ENCODE results near the gene NANOG.
"Not testable (repeated sequence)": the region's sequence is repeated elsewhere in the genome, so short reads cannot be mapped to it uniquely, and the experiment has no call there.

Gene NANOG

DNA sequence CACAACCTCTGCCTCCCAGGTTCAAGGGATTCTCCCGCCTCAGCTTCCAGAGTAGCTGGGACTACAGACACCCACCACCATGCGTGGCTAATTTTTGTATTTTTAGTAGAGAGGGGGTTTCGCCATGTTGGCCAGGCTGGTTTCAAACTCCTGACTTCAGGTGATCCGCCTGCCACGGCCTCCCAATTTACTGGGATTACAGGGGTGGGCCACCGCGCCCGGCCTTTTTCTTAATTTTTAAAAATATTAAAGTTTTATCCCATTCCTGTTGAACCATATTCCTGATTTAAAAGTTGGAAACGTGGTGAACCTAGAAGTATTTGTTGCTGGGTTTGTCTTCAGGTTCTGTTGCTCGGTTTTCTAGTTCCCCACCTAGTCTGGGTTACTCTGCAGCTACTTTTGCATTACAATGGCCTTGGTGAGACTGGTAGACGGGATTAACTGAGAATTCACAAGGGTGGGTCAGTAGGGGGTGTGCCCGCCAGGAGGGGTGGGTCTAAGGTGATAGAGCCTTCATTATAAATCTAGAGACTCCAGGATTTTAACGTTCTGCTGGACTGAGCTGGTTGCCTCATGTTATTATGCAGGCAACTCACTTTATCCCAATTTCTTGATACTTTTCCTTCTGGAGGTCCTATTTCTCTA is at the start of gene NANOG:
Gene NANOG (plus strand): TSS at position 519 of the 645 bp plus-strand sequence. CDS start 213 bp downstream, outside the sequence.
- DNase-seq = not testable (repeated sequence)

DNA sequence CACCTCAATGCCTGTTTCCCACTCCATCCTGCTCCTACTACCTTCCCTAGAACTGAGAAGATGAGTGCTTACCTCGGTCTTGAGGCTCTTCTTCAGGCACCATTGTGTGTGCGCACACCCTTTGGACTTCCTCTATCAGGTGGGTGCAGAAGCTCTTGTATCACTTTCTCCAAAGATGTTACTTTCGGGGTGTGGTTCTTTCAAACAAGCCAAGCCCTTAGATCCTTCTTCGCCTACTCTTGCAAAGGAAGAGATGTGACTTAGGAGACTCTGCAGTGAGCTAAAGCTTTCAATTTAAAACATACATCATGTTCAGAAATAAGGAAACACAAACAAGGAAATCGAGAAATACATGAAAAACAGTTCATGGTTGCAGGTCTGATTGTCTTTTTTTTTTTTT is 42.0 kb upstream of the NANOG start, which contains the start of gene CLEC4C:
Gene CLEC4C (minus strand): TSS at position 130 of the 400 bp plus-strand sequence. CDS start 27 bp downstream, at position 103.
- DNase-seq = no peak

DNA sequence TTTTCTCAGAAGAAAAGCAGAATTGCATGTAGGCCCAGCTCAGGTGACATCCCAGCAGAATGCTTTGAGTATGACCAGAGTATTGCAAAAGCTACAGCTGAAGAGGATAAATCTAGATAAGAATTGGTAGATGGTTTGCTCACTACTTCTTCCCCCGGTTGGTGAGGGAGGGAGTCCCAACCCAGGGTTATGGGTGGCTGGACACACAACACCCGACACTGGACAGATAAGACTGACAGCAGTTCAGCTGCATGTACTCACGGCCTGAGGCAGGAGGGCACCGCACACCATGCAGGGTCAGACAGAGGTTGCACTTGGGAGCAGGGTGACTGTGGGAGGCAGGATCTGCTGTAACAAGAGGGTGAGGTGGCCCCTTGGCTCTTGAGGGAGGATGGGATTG is 40.4 kb upstream of the NANOG start:
- no peak for DNase-seq

DNA sequence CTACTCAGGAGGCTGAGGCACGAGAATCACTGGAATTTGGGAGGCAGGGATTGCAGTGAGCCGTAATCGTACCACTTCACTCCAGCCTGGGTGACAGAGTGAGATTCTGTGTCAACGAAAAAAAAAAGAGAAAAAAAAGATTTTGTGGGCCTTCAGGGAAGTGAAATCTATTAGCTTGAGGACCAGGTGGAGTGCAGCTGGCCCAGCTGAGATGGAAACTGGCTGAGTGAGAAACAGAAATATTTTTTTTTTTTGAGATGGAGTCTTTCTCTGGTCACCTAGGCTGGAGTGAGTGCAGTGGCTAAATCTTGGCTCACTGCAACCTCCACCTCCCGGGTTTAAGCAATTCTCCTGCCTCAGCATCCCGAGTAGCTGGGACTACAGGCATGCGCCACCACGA is 39.8 kb upstream of the NANOG start:
- DNase-seq = no peak

DNA sequence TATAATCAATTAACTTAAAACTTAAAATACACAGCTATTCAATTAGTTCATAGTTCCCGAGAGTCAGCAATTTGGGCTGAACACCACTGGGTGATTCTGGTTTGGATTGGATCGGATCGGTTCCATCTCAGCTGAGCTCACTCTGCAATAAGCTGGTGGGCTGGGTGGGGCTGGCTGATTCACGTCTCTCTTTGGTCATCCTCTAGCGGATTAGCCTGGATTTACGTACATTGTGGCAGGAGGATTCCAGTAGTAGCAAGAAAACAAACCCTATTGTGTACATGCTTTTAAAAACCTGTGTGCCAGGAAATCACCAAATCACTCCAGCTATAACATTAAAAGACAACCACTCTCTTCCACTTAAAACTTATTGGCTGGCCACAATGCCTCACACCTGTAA is 38.9 kb upstream of the NANOG start:
- no peak for DNase-seq

DNA sequence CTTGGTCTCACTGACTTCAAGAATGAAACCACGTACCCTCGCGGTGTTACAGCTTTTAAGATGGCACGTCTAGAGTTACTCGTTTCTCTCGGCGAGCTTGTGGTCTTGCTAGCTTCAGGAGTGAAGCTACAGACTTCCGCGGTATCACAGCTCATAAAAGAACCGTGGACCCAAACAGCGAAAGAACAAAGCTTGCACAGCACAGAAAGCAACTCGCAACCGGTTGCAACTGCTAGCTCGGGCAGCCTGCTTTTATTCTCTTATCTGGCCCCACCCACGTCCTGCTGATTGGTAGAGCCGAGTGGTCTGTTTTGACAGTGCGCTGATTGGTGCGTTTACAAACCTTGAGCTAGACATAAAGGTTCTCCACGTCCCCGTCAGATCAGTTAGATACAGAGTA is 37.8 kb upstream of the NANOG start:
- no peak for DNase-seq

DNA sequence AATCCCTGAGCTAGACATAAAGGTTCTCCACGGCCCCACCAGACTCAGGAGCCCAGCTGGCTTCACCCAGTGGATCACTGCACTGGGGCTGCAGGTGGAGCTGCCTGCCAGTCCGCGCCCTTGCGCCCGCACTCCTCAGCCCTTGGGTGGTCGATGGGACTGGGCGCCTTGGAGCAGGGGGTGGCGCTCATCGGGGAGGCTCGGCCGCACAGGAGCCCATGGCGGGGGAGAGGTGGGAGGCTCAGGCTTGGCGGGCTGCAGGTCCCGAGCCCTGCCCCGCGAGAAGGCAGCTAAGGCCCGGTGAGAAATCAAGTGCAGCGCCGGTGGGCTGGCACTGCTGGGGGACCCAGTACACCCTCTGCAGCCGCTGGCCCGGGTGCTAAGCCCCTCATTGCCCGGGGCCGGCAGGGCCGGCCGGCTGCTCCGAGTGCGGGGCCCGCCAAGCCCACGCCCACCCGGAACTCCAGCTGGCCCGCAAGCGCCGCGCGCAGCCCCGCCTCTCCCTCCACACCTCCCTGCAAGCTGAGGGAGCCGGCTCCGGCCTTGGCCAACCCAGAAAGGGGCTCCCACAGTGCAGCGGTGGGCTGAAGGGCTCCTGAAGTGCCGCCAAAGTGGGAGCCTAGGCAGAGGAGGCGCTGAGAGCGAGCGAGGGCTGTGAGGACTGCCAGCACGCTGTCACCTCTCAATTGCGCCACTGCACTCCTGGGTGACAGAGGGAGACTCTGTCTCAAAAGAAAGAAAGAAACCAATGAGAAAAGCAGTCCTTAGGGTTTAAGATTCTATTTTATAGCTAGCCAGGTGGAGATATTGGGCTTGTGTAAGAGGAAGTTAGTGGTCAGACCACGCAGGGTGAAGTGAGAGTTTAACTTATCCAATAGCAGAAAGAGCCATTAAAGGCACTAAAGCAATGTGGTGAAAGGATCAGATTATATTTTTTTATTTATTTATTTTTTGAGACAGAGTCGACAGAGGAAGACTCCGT is 37.0 kb upstream of the NANOG start:
- DNase-seq = not testable (repeated sequence)

DNA sequence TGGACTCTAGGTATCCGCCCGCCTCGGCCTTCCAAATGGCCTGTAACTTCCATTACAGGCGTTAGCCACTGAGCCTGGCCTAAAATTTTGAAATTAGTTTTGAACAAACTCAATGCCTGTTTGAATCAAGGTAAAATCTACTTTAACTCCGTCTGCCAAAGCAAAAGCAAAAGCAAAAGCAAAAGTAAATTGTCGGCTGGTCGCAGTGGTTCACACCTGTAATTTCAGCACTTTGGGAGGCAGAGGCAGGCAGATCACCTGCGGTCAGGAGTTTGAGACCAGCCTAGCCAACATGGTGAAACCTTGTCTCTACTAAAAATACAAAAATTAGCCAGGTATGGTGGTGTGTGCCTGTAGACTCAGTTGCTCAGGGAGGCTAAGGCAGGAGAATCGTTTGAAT is 33.5 kb upstream of the NANOG start:
- peak; percentile 39 for DNase-seq

DNA sequence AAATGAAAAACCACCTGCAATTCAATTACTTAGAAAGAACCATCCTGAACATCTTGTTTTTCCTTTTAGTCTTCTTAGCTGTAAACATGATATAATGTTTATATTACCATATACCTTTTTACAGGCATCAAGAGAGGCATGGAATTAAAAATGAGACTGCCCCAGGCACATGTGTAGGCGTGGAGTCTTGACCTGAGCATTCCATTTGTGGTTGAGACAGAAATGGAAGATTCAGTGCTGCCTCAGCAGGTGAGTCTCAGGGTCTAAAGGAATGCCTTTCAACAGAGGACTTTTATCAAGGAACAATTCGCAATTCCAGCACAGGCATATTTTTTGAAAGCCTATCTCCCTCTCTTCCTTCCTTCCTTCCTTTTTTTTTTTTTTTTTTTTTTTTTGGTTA is 32.2 kb upstream of the NANOG start:
- DNase-seq = no peak

DNA sequence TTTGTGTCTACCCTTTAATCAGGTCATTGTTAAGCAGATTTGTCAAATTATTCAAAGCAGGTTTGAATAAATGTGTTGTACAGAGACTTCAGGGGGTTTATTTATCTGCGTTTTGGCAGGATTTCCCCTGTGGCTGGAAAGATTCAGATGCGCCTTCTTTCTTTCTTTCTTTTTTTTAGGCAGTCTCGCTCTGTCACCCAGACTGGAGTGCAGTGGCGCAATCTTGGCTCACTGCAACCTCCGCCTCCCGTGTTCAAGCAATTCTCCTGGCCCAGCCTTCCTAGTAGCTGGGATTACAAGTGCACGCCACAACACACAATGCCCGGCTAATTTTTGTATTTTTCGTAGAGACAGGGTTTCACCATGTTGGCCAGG is 30.4 kb upstream of the NANOG start:
- no peak for DNase-seq

DNA sequence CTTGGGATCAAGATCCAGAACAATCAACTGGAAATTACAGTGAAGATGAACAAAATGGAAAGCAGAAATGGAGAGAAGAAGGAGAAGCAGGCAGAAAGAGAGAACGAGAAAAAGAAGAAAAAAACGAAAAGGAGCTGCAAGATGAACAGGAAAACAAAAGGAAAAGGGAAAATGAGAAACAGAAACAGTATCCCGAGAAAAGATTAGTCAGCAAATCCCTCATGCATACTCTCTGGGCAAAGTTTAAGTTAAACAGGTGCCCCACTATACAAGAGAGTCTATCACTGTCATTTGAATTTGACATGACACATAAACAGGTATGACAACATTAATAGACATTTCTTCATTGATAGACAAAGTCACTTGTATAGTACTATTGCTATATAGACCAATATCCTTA is 19.2 kb upstream of the NANOG start:
- no peak for DNase-seq

DNA sequence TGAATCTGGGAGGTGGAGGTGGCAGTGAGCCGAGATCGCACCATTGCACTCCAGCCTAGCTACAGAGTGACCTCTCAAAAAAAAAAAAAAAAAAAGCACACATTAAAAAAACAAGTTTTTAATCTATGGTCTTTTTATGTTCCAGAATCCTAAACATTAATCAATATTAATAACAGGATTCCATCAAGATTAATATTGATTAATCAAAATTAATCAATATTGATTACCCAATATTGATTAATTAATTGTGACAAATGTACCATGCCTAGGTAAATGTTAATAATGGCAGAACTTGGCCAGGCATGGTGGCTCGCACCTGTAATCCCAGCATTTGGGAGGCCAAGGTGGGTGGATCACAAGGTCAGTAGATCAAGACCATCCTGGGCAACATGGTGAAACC is 7.9 kb upstream of the NANOG start:
- DNase-seq = no peak

DNA sequence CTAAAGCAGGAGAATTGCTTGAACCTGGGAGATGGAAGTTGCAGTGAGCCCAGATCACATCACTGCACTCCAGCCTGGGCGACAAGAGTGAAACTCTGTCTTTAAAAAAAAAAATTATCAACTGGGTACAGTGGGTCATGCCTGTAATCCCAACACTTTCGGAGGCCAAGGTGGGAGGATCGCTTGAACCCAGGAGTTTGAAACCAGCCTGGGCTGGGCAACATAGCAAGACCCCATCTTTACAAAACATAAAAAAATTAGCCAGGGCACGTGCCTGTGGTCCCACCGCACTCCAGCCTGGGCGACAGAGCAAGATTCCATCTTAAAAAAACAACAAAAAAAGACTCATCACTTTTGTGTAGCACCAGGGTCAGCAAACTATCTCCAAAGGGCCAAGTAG is 7.1 kb upstream of the NANOG start:
- DNase-seq = no peak

DNA sequence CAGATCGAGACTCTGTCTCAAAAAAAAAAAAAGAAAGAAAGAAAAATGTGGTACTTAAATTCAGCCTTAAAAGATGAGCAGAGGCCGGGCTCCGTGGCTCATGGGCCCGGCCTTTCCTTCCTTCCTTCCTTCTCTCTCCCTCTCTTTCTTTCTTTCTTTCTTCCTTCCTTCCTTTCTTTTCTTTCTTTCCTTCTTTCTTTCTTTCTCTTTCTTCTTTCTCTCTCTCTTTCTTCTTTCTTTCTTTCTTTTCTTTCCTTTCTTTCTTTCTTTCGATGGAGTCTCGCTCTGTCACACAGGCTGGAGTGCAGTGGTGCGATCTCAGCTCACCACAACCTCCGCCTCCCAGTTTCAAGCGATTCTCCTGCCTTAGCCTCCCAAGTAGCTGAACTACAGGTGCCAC is 5.8 kb upstream of the NANOG start:
- not testable (repeated sequence) for DNase-seq

DNA sequence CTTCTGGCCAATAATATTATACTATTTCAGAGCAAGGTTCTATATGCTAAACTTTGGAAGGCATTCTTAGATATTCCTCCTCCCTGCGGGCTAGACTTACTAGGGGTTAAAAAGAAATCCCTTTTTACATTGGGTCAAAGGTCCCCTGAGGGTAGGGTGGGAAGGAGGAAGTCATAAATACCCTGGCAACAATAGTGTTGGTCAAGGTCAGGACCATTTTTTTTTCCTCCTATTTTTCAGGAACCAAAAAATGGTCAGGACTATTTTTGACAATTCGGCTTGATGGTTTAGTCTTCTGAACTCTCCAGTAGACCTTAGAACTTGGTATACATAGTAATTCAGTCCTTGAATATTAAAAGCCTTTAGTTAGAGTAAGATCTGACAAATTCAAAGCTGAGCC is 4.5 kb upstream of the NANOG start:
- no peak for DNase-seq

DNA sequence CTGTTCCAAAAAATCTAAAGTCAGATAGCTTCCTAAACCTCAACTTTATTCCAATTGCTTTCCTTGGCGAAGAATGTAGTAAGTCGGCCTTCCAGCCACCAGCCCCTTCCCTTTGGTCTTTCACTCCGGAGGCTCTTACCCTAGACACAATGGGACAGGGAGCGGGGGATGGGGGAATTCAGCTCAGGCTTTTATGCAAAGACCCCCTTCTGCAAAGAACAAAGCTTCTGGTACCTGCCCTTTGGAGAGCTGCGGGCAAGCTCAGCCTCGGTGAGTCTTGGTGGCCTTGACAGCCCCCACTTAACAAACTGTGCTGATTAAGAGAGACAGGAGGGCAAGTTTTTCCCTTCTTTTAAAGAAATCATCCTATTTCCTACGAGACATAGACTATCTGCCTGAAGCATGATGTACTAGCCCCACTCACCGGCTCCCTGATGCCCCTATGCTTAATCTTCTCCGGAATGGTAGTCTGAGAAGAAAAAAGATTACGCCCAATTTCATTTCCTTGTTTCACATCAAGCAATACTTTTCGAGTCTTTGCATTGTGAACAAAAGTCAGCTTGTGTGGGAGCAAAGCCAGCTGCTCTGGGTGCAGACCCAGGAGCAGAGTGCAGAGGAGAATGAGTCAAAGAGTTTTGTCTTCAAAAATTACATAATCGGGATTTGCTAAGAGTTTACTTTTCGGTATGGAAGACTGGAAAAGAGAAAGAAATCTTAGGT is 1.5 kb upstream of the NANOG start:
- DNase-seq = no peak

DNA sequence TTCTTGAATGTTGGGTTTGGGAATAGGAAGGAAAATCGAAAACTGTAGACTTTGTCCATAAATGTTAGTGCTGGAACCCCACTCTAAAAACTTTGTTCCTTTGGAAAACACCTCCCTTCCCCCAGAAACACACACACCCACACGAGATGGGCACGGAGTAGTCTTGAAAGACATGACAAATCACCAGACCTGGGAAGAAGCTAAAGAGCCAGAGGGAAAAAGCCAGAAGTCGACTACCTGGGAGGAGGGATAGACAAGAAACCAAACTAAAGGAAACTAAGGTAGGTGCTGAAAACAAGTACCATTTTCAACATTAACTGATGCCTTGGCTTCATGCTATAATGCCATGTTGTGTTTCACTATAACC is 925 bp upstream of the NANOG start:
- DNase-seq = no peak

DNA sequence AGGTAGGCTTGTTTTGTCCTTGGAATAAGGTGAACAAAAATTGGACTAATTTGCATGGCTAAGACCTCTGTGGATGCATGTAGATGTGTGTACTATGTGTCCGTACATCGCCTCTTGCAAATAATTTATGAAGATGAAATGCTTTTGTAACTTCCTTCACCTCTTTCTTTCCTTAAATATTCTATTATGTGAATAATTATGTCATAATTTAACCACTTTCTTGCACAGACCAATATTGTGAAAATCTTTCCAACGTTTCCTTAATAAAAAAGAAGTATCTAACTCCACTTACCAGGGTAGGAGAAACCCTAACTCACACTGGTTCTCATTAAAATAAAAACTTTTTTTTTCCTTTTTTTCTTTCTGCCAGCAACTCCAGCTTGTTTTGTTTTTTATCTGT is 4.0 kb downstream of the NANOG start:
- no peak for DNase-seq

DNA sequence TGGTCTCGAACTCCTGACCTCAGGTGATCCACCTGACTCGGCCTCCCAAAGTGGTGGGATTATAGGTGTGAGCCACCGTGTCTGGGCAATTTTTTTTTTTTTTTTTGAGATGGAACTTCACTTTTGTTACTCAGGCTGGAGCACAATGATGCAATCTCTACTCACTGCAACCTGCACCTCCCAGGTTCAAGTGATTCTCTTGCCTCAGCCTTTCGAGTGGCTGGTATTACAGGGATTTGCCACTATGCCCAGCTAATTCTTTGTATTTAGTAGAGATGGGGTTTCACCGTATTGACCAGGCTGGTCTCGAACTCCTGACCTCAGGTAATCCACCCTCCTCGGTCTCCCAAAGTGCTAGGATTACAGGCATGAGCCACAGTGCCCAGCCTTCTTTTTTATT is 8.1 kb downstream of the NANOG start:
- not testable (repeated sequence) for DNase-seq

DNA sequence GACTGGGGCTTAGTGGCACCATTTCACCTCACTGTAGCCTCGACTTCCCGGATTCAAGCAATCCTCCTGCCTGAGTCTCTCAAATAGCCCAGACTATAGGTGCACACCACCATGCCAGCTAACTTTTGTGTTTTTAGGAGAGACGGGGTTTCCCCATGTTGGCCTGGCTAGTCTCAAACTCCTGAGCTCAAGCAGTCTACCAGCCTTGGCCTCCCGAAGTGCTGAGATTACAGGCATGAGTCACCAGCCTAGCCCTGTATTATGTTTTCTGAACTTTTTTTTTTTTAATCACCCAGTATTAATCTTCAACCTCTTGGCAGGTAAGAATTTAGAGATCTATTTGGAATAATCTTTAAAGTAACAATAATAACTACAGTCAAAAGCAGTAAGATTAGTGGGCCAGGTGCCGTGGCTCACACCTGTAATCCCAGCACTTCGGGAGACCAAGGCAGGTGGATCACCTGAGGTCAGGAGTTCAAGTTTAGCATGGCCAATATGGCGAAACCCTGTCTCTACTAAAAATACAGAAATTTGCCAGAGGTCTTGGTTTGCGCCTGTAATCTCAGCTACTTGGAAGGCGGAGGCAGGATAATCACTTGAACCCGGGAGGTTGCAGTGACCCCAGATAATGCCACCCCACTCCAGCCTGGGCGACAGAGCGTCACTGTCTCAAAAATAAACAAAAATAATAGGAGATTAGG is 8.6 kb downstream of the NANOG start:
- no peak for DNase-seq

DNA sequence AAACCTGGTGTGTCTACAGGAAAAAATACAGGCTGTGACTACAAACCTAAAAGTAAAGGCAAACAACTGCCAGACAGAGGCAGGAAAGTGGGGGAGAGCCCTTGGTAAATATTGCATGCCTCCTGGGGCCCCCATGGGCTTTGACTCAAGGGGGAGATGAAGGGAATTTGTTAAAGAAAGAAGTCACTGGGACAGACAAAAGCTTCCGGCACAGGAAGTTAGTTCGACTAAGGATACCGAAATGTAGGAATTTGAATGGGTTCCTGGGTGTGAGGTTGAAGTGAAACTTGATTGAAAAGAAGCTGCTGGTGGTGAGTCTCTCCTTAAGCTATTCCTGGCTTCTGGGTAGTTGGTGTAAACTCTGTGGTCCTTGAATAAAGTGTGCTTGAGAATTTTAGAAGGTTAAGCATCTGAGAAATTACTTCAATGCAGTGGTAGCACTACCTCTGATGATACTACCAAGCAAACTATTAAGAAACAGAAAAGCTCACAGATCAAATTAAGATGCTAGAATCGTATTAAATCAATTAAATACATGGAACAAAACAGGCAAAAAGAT is 9.6 kb downstream of the NANOG start:
- DNase-seq = not testable (repeated sequence)

DNA sequence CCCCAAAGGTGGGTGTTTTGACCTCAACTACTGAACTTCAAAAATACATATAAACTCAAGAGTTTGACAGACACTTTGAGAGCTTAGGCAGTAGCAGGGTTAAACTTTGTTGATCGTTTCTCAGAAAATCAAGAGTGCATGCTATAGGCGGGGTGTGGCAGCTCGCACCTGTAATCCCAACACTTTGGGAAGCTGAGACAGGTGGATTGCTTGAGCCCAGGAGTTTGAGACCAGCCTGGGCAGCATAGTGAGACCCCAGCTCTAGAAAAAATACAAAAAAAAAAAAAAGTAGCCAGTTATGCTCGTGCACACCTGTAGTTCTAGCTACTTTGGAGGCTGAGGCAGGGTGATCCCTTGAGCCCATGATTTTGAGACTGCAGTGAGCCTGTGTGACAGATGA is 12.3 kb downstream of the NANOG start:
- DNase-seq = no peak

DNA sequence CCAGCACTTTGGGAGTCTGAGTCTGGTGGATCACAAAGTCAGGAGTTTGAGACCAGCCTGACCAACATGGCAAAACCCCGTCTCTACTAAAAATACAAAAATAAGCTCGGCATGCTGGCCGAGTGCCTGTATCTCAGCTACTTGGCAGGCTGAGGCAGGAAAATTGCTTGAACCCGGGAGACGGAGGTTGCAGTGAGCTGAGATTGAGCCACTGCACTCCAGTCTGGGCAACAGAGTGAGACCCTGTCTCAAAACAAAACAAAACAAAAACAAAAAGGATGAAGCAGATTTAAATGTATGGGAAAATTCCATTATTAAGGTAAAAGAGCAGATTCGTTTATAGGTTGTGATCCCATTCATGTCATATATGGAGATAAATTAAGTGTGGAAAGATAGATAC is 17.1 kb downstream of the NANOG start:
- DNase-seq = not testable (repeated sequence)
